WTC11 (cell line): ENCODE results near the gene VILL. TPM values are rescaled to one million over a fixed set of nuclear protein-coding genes. Genes with fewer than 3 reads are reported as not detected.

Experiments used
- ATAC-seq: fragments of 200-7000 bp; cut with Tn5 transposase; 2 replicates; pipeline ENCODE4 v1.10.0; 2021; ENCODE audit warnings: mild to moderate bottlenecking, moderate library complexity
- CTCF ChIA-PET: fragments of 300-600 bp; sonication (Branson Sonifier 250); formaldehyde crosslinking; loops from one replicate; lab custom pipeline; 2021; ENCODE audit warnings: antibody characterized with exemption; lab: Charles Lee
- POLR2A ChIA-PET: fragments of 350-600 bp; sonication (Branson Sonifier 250); formaldehyde crosslinking; loops from one replicate; lab custom pipeline; 2021; ENCODE audit warnings: antibody characterized with exemption; lab: Charles Lee
- DNase-seq: peaks from one replicate; pipeline ENCODE4 v3.0.0; 2021; ENCODE audit warnings: low spot score
- H3K27ac Mint-ChIP-seq: 2 replicates; pipeline ENCODE4 v1.8.0; 2021; ENCODE audit warnings: mixed read lengths
- H3K27me3 Mint-ChIP-seq: 2 replicates; pipeline ENCODE4 v1.8.0; 2021; ENCODE audit warnings: low read depth, mild to moderate bottlenecking, moderate library complexity, mixed read lengths
- H3K36me3 Mint-ChIP-seq: 2 replicates; pipeline ENCODE4 v1.8.0; 2021; ENCODE audit warnings: mixed read lengths
- H3K4me1 Mint-ChIP-seq: 2 replicates; pipeline ENCODE4 v1.8.0; 2022; ENCODE audit warnings: mixed read lengths
- H3K4me3 Mint-ChIP-seq: 2 replicates; pipeline ENCODE4 v1.8.0; 2021; ENCODE audit warnings: mild to moderate bottlenecking, moderate library complexity, mixed read lengths
- H3K9me3 Mint-ChIP-seq: 2 replicates; pipeline ENCODE4 v1.8.0; 2021; ENCODE audit warnings: mixed read lengths
- CREB1 ChIP-seq: sonication (generic); formaldehyde crosslinking; IDR thresholded peaks from 2 replicates; pipeline ENCODE4 v1.8.0; 2023; ENCODE audit warnings: mild to moderate bottlenecking, missing genetic modification reagents
- EMX1 ChIP-seq: fragments of 250-450 bp; sonication (Bioruptor Pico); IDR thresholded peaks from 2 replicates; pipeline ENCODE4 v1.8.0; 2021; ENCODE audit warnings: mild to moderate bottlenecking
- ESRRA ChIP-seq: sonication (generic); formaldehyde crosslinking; IDR thresholded peaks from 2 replicates; pipeline ENCODE4 v1.8.1; 2022; ENCODE audit warnings: mild to moderate bottlenecking, missing genetic modification reagents, borderline replicate concordance
- HMGA2 ChIP-seq: fragments of 250-450 bp; sonication (Bioruptor Pico); IDR thresholded peaks from 2 replicates; pipeline ENCODE4 v1.4.0; 2021; ENCODE audit warnings: mild to moderate bottlenecking, moderate library complexity
- JAZF1 ChIP-seq: fragments of 250-450 bp; sonication (Bioruptor Pico); IDR thresholded peaks from 2 replicates; pipeline ENCODE4 v1.9.0; 2021; ENCODE audit warnings: moderate library complexity, mild to moderate bottlenecking, inconsistent platforms
- NFE2L1 ChIP-seq: sonication (generic); formaldehyde crosslinking; IDR thresholded peaks from 2 replicates; pipeline ENCODE4 v1.8.1; 2023; ENCODE audit warnings: missing genetic modification reagents
- OVOL2 ChIP-seq: fragments of 250-450 bp; sonication (Bioruptor Pico); IDR thresholded peaks from 2 replicates; pipeline ENCODE4 v1.9.0; 2021; ENCODE audit warnings: mild to moderate bottlenecking, borderline replicate concordance
- PRRX2 ChIP-seq: fragments of 250-450 bp; sonication (Bioruptor Pico); IDR thresholded peaks from 2 replicates; pipeline ENCODE4 v1.8.0; 2021; ENCODE audit warnings: mild to moderate bottlenecking
- SP1 ChIP-seq: sonication (generic); formaldehyde crosslinking; conservative IDR thresholded peaks from 2 replicates; pipeline ENCODE4 v1.8.1; 2022; ENCODE audit warnings: missing genetic modification reagents
- TEAD1 ChIP-seq: sonication (generic); formaldehyde crosslinking; IDR thresholded peaks from 2 replicates; pipeline ENCODE4 v1.8.0; 2022; ENCODE audit warnings: mild to moderate bottlenecking, missing genetic modification reagents
- ZNF219 ChIP-seq: sonication (generic); formaldehyde crosslinking; IDR thresholded peaks from 2 replicates; pipeline ENCODE4 v1.8.0; 2023; ENCODE audit warnings: missing genetic modification reagents, mild to moderate bottlenecking, borderline replicate concordance
- ZNF416 ChIP-seq: fragments of 250-450 bp; sonication (Bioruptor Pico); IDR thresholded peaks from 2 replicates; pipeline ENCODE4 v1.9.0; 2021; ENCODE audit warnings: mild to moderate bottlenecking, inconsistent platforms
- ZNF423 ChIP-seq: fragments of 250-450 bp; sonication (Bioruptor Pico); IDR thresholded peaks from 2 replicates; pipeline ENCODE4 v2.1.2; 2022; ENCODE audit warnings: mild to moderate bottlenecking, moderate library complexity
- total RNA-seq: library from RNA; stranded (reverse); gene quantifications from 3 replicates; pipeline ENCODE4 v1.2.3, GENCODE V29; 2021
- TF ChIP-seq, protein P1 (sequence below): sonication (generic); formaldehyde crosslinking; IDR thresholded peaks from 2 replicates; pipeline ENCODE4 v1.8.1; 2022; ENCODE audit warnings: low read depth, mild to moderate bottlenecking, moderate library complexity, missing genetic modification reagents, borderline replicate concordance
- TF ChIP-seq, protein P2 (sequence below): sonication (generic); formaldehyde crosslinking; IDR thresholded peaks from 2 replicates; pipeline ENCODE4 v1.8.0; 2023; ENCODE audit warnings: mild to moderate bottlenecking, missing genetic modification reagents
- TF ChIP-seq, protein P3 (sequence below): sonication (generic); formaldehyde crosslinking; IDR thresholded peaks from 2 replicates; pipeline ENCODE4 v1.8.0; 2022; ENCODE audit warnings: mild to moderate bottlenecking, missing genetic modification reagents
- TF ChIP-seq, protein P4 (sequence below): sonication (generic); formaldehyde crosslinking; IDR thresholded peaks from 2 replicates; pipeline ENCODE4 v1.8.0; 2022; ENCODE audit warnings: mild to moderate bottlenecking, missing genetic modification reagents
- TF ChIP-seq, protein P5 (sequence below): sonication (generic); formaldehyde crosslinking; IDR thresholded peaks from 2 replicates; pipeline ENCODE4 v1.8.0; 2022; ENCODE audit warnings: mild to moderate bottlenecking, missing genetic modification reagents

VILL gene
- total RNA-seq, 1 experiment from 2014 or later, result 4.7 TPM

DNA sequence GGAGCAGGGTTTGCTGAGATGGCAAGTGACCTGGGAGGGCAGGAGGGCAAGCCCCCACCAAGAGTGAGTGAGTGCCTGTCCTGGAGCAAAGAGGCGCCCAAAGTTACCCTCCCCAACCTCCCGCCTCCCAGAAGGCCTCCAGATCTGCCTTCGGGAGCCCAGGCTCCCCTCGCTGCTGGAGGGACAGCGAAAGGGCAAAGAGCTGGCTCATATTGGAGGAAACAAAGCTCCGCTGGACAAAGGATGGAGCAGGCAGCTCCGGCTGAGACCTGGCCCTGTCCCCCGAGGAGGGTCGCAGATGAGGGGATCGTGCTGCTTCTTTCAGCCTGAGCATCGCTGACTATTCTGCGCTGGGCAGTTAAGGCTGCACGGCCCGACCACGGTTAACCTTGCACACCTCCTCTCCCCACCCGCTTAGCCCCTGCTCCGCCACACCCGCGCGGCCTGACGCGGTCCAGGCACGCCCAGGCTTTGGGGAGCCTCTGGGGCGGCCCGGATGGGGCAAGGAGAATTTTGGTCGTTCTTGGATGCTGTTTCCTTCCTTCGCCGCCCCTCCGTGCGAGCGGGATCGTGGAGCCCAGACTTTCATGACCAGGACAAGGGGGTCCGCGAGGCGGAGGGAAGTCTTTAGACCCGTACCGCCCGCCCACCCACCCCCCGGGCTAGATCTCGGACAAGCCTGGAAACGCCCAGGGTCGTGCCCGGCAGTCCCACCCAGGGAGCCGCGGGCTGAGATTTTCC lies 38.2 kb downstream of the VILL start:
- Mint-ChIP-seq H3K4me1 (peaks cover 13% of the 10 kb centered on the region), H3K27ac (no peak overlapping the region), H3K4me3 (peak overlapping the region; percentile 75), H3K27me3 (peaks cover 71% of the 10 kb centered on the region), H3K9me3 (no peaks in the 10 kb centered on the region), H3K36me3 (no peaks in the 10 kb centered on the region)
- CTCF ChIA-PET, result interaction anchor here (0.6 to 3.6 kb wide), 10 partner anchors 11 to 493 kb away, joined by 3 to 32 read pairs (median 6); partner anchors contain the start of genes ACAA1 and DLEC1
- no peak for TF ChIP-seq ESRRA (CRISPR knock-in tag)
- TF ChIP-seq ZNF423 (CRISPR knock-in tag), result no peak
- TF ChIP-seq, protein P1, sequence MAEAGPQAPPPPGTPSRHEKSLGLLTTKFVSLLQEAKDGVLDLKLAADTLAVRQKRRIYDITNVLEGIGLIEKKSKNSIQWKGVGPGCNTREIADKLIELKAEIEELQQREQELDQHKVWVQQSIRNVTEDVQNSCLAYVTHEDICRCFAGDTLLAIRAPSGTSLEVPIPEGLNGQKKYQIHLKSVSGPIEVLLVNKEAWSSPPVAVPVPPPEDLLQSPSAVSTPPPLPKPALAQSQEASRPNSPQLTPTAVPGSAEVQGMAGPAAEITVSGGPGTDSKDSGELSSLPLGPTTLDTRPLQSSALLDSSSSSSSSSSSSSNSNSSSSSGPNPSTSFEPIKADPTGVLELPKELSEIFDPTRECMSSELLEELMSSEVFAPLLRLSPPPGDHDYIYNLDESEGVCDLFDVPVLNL (CRISPR knock-in tag), result no peak
- no peak for TF ChIP-seq ZNF219
- no peak for TF ChIP-seq SP1 (CRISPR knock-in tag)
- no peak for TF ChIP-seq JAZF1
- TF ChIP-seq, protein P2, sequence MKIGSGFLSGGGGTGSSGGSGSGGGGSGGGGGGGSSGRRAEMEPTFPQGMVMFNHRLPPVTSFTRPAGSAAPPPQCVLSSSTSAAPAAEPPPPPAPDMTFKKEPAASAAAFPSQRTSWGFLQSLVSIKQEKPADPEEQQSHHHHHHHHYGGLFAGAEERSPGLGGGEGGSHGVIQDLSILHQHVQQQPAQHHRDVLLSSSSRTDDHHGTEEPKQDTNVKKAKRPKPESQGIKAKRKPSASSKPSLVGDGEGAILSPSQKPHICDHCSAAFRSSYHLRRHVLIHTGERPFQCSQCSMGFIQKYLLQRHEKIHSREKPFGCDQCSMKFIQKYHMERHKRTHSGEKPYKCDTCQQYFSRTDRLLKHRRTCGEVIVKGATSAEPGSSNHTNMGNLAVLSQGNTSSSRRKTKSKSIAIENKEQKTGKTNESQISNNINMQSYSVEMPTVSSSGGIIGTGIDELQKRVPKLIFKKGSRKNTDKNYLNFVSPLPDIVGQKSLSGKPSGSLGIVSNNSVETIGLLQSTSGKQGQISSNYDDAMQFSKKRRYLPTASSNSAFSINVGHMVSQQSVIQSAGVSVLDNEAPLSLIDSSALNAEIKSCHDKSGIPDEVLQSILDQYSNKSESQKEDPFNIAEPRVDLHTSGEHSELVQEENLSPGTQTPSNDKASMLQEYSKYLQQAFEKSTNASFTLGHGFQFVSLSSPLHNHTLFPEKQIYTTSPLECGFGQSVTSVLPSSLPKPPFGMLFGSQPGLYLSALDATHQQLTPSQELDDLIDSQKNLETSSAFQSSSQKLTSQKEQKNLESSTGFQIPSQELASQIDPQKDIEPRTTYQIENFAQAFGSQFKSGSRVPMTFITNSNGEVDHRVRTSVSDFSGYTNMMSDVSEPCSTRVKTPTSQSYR (CRISPR knock-in tag), result no peak
- TF ChIP-seq PRRX2 (CRISPR knock-in tag), result no peak
- TF ChIP-seq EMX1 (CRISPR knock-in tag), result no peak
- TF ChIP-seq HMGA2 (CRISPR knock-in tag), result no peak
- no peak for TF ChIP-seq TEAD1 (CRISPR knock-in tag)
- TF ChIP-seq ZNF416 (CRISPR knock-in tag), result no peak
- TF ChIP-seq, protein P3, sequence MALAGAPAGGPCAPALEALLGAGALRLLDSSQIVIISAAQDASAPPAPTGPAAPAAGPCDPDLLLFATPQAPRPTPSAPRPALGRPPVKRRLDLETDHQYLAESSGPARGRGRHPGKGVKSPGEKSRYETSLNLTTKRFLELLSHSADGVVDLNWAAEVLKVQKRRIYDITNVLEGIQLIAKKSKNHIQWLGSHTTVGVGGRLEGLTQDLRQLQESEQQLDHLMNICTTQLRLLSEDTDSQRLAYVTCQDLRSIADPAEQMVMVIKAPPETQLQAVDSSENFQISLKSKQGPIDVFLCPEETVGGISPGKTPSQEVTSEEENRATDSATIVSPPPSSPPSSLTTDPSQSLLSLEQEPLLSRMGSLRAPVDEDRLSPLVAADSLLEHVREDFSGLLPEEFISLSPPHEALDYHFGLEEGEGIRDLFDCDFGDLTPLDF (CRISPR knock-in tag), result no peak
- no peak for TF ChIP-seq OVOL2 (CRISPR knock-in tag)
- TF ChIP-seq NFE2L1 (CRISPR knock-in tag), result no peak
- TF ChIP-seq, protein P4, sequence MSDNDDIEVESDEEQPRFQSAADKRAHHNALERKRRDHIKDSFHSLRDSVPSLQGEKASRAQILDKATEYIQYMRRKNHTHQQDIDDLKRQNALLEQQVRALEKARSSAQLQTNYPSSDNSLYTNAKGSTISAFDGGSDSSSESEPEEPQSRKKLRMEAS (CRISPR knock-in tag), result no peak
- TF ChIP-seq, protein P5, sequence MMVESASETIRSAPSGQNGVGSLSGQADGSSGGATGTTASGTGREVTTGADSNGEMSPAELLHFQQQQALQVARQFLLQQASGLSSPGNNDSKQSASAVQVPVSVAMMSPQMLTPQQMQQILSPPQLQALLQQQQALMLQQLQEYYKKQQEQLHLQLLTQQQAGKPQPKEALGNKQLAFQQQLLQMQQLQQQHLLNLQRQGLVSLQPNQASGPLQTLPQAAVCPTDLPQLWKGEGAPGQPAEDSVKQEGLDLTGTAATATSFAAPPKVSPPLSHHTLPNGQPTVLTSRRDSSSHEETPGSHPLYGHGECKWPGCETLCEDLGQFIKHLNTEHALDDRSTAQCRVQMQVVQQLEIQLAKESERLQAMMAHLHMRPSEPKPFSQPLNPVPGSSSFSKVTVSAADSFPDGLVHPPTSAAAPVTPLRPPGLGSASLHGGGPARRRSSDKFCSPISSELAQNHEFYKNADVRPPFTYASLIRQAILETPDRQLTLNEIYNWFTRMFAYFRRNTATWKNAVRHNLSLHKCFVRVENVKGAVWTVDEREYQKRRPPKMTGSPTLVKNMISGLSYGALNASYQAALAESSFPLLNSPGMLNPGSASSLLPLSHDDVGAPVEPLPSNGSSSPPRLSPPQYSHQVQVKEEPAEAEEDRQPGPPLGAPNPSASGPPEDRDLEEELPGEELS, result no peak
- TF ChIP-seq CREB1 (CRISPR knock-in tag), result no peak
- ATAC-seq, result no peak
- peak; percentile 36 for DNase-seq
- POLR2A ChIA-PET, result interaction anchor here (1.1 to 1.5 kb wide), 2 partner anchors 10 to 109 kb away, joined by 4 to 5 read pairs; partner anchors contain the start of genes ACAA1 and DLEC1
